Thymus (tissue), 11 donors: ENCODE results near the gene RFESD. TPM values are rescaled to one million over a fixed set of nuclear protein-coding genes. Genes with fewer than 3 reads are reported as not detected.

ENCODE experiments used
- DNase-seq, 9 donors: peaks; one replicate each; pipeline ENCODE4 v3.0.0-alpha.2; 2013; ENCODE audit warnings: low spot score in 9 of 9, low read depth in 6 of 9, missing footprints in 1 of 9
- H3K27ac ChIP-seq, 2 donors: one replicate each; pipeline ENCODE4 v1.5.1; 2013; ENCODE audit warnings: control low read depth in 1 of 2, low read depth in 1 of 2, low read length in 1 of 2, mild to moderate bottlenecking in 1 of 2, moderate library complexity in 1 of 2
- H3K27me3 ChIP-seq, 2 donors: one replicate each; pipeline ENCODE4 v1.5.1; 2013; ENCODE audit warnings: low read length in 1 of 2; ENCODE audit not compliant: control insufficient read depth in 2 of 2, insufficient read depth in 1 of 2
- H3K36me3 ChIP-seq, 2 donors: one replicate each; pipeline ENCODE4 v1.5.1; 2013; ENCODE audit warnings: low read length in 1 of 2, mild to moderate bottlenecking in 1 of 2, moderate library complexity in 1 of 2; ENCODE audit not compliant: control insufficient read depth in 2 of 2, insufficient read depth in 2 of 2
- H3K4me1 ChIP-seq, 2 donors: one replicate each; pipeline ENCODE4 v1.5.1; 2013; ENCODE audit warnings: low read length in 2 of 2; ENCODE audit not compliant: control insufficient read depth in 2 of 2, insufficient read depth in 2 of 2
- H3K4me3 ChIP-seq, 2 donors: one replicate each; pipeline ENCODE4 v1.5.1; 2013; ENCODE audit warnings: low read length in 2 of 2, control low read depth in 1 of 2, mild to moderate bottlenecking in 1 of 2
- H3K9me3 ChIP-seq, 2 donors: one replicate each; pipeline ENCODE4 v1.5.1; 2013; ENCODE audit warnings: low read length in 1 of 2, mild to moderate bottlenecking in 1 of 2; ENCODE audit not compliant: control insufficient read depth in 2 of 2, insufficient read depth in 1 of 2
- WGBS: extraction: QIAGEN DNeasy Blood & Tissue Kit; methylation state at CpG from one replicate; pipeline ENCODE4 v1.1.7; 2013; 5-methylcytosine and 5-hydroxymethylcytosine counted together
- polyA plus RNA-seq: library from polyadenylated mRNA; stranded (reverse); fragments of 200-250 nt; gene quantifications from one replicate; pipeline ENCODE4 v1.2.3, GENCODE V29; 2013
- total RNA-seq: library from RNA; stranded (reverse); fragments of 120-200 nt; gene quantifications from one replicate; pipeline ENCODE4 v1.2.4, GENCODE V29; 2013
- donor health status: healthy.

RFESD gene
- total and polyA plus RNA-seq, 2 donors, result 6.6 to 10.9 TPM

- no peak overlapping the region for H3K4me3 ChIP-seq
- H3K36me3 ChIP-seq, result no peaks in the 10 kb centered on the region
- H3K27ac ChIP-seq, result no peak overlapping the region
- H3K27me3 ChIP-seq, result no peaks in the 10 kb centered on the region
- no peaks in the 10 kb centered on the region for H3K4me1 ChIP-seq
- no peaks in the 10 kb centered on the region for H3K9me3 ChIP-seq
- no peak for DNase-seq
These were observed 21.1 kb downstream of the RFESD start for GRCh38 chr5:95667678-95668077.

- Histone ChIP-seq H3K27ac (no peak overlapping the region), H3K9me3 (no peaks in the 10 kb centered on the region), H3K4me1 (no peaks in the 10 kb centered on the region), H3K4me3 (no peak overlapping the region), H3K36me3 (no peaks in the 10 kb centered on the region), H3K27me3 (no peaks in the 10 kb centered on the region)
- no peak for DNase-seq
These were observed 21.6 kb downstream of the RFESD start for GRCh38 chr5:95668216-95668615.

GRCh38 chr5:95668728-95669127 is 22.2 kb downstream of the RFESD start:
- 87% methylated on average over 1 of the region's 1 CpG for WGBS
- DNase-seq, result no peak
- Histone ChIP-seq H3K9me3 (no peaks in the 10 kb centered on the region), H3K4me3 (no peak overlapping the region), H3K27me3 (no peaks in the 10 kb centered on the region), H3K27ac (no peak overlapping the region), H3K4me1 (no peaks in the 10 kb centered on the region), H3K36me3 (no peaks in the 10 kb centered on the region)

- H3K9me3 ChIP-seq, result no peaks in the 10 kb centered on the region
- H3K4me3 ChIP-seq, result no peak overlapping the region
- H3K4me1 ChIP-seq, result no peaks in the 10 kb centered on the region
- peak in 1 of 9 donors; percentile 19 for DNase-seq
- 93% methylated on average over 4 of the region's 4 CpGs for WGBS
- H3K27me3 ChIP-seq, result no peaks in the 10 kb centered on the region
- H3K36me3 ChIP-seq, result no peaks in the 10 kb centered on the region
- no peak overlapping the region for H3K27ac ChIP-seq
These were observed 23.0 kb downstream of the RFESD start for GRCh38 chr5:95669540-95669939.

GRCh38 chr5:95669985-95670384 is 23.4 kb downstream of the RFESD start:
- no peak for DNase-seq
- no peak overlapping the region for H3K4me3 ChIP-seq
- 98% methylated on average over 5 of the region's 5 CpGs for WGBS

GRCh38 chr5:95670568-95670967 is 24.0 kb downstream of the RFESD start:
- Histone ChIP-seq H3K4me1 (no peaks in the 10 kb centered on the region), H3K9me3 (no peaks in the 10 kb centered on the region), H3K27me3 (no peaks in the 10 kb centered on the region), H3K36me3 (no peaks in the 10 kb centered on the region), H3K27ac (no peak overlapping the region), H3K4me3 (no peak overlapping the region)
- WGBS, result 97% methylated on average over 3 of the region's 3 CpGs
- no peak for DNase-seq

More at GRCh38 chr5:95669985-95670384, 23.4 kb downstream of the RFESD start:
- Histone ChIP-seq H3K27me3 (no peaks in the 10 kb centered on the region), H3K36me3 (no peaks in the 10 kb centered on the region), H3K4me1 (no peaks in the 10 kb centered on the region), H3K9me3 (no peaks in the 10 kb centered on the region), H3K27ac (no peak overlapping the region)

GRCh38 chr5:95671826-95672225 is 25.2 kb downstream of the RFESD start:
- H3K36me3 ChIP-seq, result no peaks in the 10 kb centered on the region
- no peak for DNase-seq
- 32% methylated on average over 1 of the region's 1 CpG for WGBS
- no peak overlapping the region for H3K4me3 ChIP-seq
- no peaks in the 10 kb centered on the region for H3K9me3 ChIP-seq
- no peaks in the 10 kb centered on the region for H3K27me3 ChIP-seq
- no peak overlapping the region for H3K27ac ChIP-seq
- no peaks in the 10 kb centered on the region for H3K4me1 ChIP-seq

- Histone ChIP-seq H3K36me3 (no peaks in the 10 kb centered on the region), H3K27me3 (no peaks in the 10 kb centered on the region), H3K4me1 (no peaks in the 10 kb centered on the region), H3K4me3 (no peak overlapping the region), H3K9me3 (no peaks in the 10 kb centered on the region), H3K27ac (no peak overlapping the region)
- DNase-seq, result no peak
These were observed 26.1 kb downstream of the RFESD start for GRCh38 chr5:95672641-95673040.

GRCh38 chr5:95673081-95673480 is 26.5 kb downstream of the RFESD start:
- Histone ChIP-seq H3K27ac (no peak overlapping the region), H3K4me3 (no peak overlapping the region), H3K27me3 (no peaks in the 10 kb centered on the region), H3K4me1 (no peaks in the 10 kb centered on the region), H3K36me3 (no peaks in the 10 kb centered on the region), H3K9me3 (no peaks in the 10 kb centered on the region)
- no peak for DNase-seq
- WGBS, result 94% methylated on average over 3 of the region's 3 CpGs

- H3K4me3 ChIP-seq, result no peak within 1 kb of the TSS
- DNase-seq, result no peak
- no peaks in the 10 kb centered on the region for H3K4me1 ChIP-seq
- no peaks in the 10 kb centered on the region for H3K36me3 ChIP-seq
- no peak within 1 kb of the TSS for H3K27ac ChIP-seq
- no peaks in the 10 kb centered on the region for H3K27me3 ChIP-seq
- no peaks in the 10 kb centered on the region for H3K9me3 ChIP-seq
- 97% methylated on average over 1 of the region's 1 CpG for WGBS
These were observed 36.3 kb downstream of the RFESD start, which contains the start of gene SPATA9 for GRCh38 chr5:95682891-95683290. Gene SPATA9, minus strand, starts transcription at chr5:95682991. Its CDS starts 137 bp downstream, at chr5:95682854.
